SK-N-SH (cell line): Measurements from ENCODE around the gene PLPPR2. TPM values are rescaled to one million over a fixed set of nuclear protein-coding genes. Genes with fewer than 3 reads are reported as not detected.

Experiments
- CTCF ChIA-PET: fragments of 300-600, 350-600 bp; formaldehyde crosslinking; extraction: SDS; loops from one replicate; lab custom pipeline; 2021; lab: Yijun Ruan, JAX
- POLR2A ChIA-PET: fragments of 350-600 bp; sonication (Branson Sonifier 250); formaldehyde crosslinking; extraction: SDS; loops from one replicate; lab custom pipeline; 2020; ENCODE audit warnings: antibody characterized with exemption, inconsistent platforms; lab: Yijun Ruan, JAX
- DNase-seq: peaks from one replicate; pipeline ENCODE4 v3.0.0; 2012
- H2AFZ ChIP-seq: fragments of 200-600 bp; sonication (generic); 2 replicates; pipeline ENCODE4 v1.8.1; 2016; ENCODE audit warnings: antibody characterized with exemption, mild to moderate bottlenecking, low read depth
- H3F3A ChIP-seq: fragments of 200-600 bp; sonication (generic); replicated peaks from 2 replicates; pipeline ENCODE3; 2016; ENCODE audit warnings: antibody characterized with exemption, mild to moderate bottlenecking; ENCODE audit not compliant: insufficient read depth
- H3K27ac ChIP-seq, 2 experiments: fragments of 200-500 bp in 1 of 2; fragments of 200-600 bp in 1 of 2; sonication (Bioruptor generic) in 1 of 2; sonication (generic), shearing (Covaris generic) in 1 of 2; 2 replicates each; pipeline versions ENCODE4 v1.5.1 to v1.6.1; 2014 to 2016; ENCODE audit warnings: low read depth in 2 of 2, inconsistent platforms in 1 of 2, low read length in 1 of 2, mild to moderate bottlenecking in 1 of 2, mixed read lengths in 1 of 2
- H3K27me3 ChIP-seq: fragments of 200-600 bp; sonication (generic), shearing (Covaris generic); 2 replicates; pipeline ENCODE4 v1.6.1; 2016; ENCODE audit warnings: mixed run types; ENCODE audit not compliant: insufficient read depth
- H3K36me3 ChIP-seq, 2 experiments: fragments of 200-500 bp in 1 of 2; fragments of 200-600 bp in 1 of 2; sonication (Bioruptor generic) in 1 of 2; sonication (generic) in 1 of 2; replicated peaks in 1 of 2; 2 replicates each; pipeline versions ENCODE3 to v1.5.1; 2014 to 2016; ENCODE audit warnings: low read length in 1 of 2, mild to moderate bottlenecking in 1 of 2; ENCODE audit not compliant: insufficient read depth in 2 of 2, control insufficient read depth in 1 of 2
- H3K4me1 ChIP-seq, 2 experiments: fragments of 200-500 bp in 1 of 2; fragments of 200-600 bp in 1 of 2; sonication (Bioruptor generic) in 1 of 2; sonication (generic), shearing (Covaris generic) in 1 of 2; 2 replicates each; pipeline versions ENCODE4 v1.5.1 to v1.6.1; 2014 to 2016; ENCODE audit warnings: low read depth in 1 of 2, low read length in 1 of 2, mixed run types in 1 of 2; ENCODE audit not compliant: insufficient read depth in 2 of 2, control insufficient read depth in 1 of 2
- H3K4me2 ChIP-seq: fragments of 200-600 bp; sonication (generic), shearing (Covaris generic); 2 replicates; pipeline ENCODE4 v1.6.1; 2017; ENCODE audit warnings: mixed run types
- H3K4me3 ChIP-seq, 2 experiments: fragments of 200-500 bp in 1 of 2; fragments of 200-600 bp in 1 of 2; sonication (Bioruptor generic) in 1 of 2; sonication (generic), shearing (Covaris generic) in 1 of 2; 2 replicates each; pipeline versions ENCODE4 v1.5.1 to v1.8.1; 2014 to 2016; ENCODE audit warnings: low read depth in 2 of 2, inconsistent platforms in 1 of 2, low read length in 1 of 2, mild to moderate bottlenecking in 1 of 2, mixed read lengths in 1 of 2, moderate library complexity in 1 of 2
- H3K79me2 ChIP-seq: fragments of 200-600 bp; sonication (generic); 2 replicates; pipeline ENCODE4 v1.8.1; 2017; ENCODE audit warnings: mild to moderate bottlenecking; ENCODE audit not compliant: insufficient read depth
- H3K9ac ChIP-seq: fragments of 200-600 bp; sonication (generic); 2 replicates; pipeline ENCODE4 v1.6.1; 2017; ENCODE audit warnings: mixed run types
- H3K9me2 ChIP-seq: fragments of 200-600 bp; sonication (generic); 2 replicates; pipeline ENCODE4 v1.6.1; 2017; ENCODE audit warnings: mixed run types
- H3K9me3 ChIP-seq: fragments of 200-600 bp; sonication (generic); 2 replicates; pipeline ENCODE4 v1.6.1; 2017; ENCODE audit warnings: mixed run types, mild to moderate bottlenecking, moderate library complexity
- H4K20me1 ChIP-seq: fragments of 200-600 bp; sonication (generic); 2 replicates; pipeline ENCODE4 v1.6.1; 2017; ENCODE audit warnings: mild to moderate bottlenecking, mixed run types; ENCODE audit not compliant: insufficient read depth
- CTCF ChIP-seq: fragments of 200-600 bp; sonication (generic); IDR thresholded peaks from 2 replicates; pipeline ENCODE4 v1.6.1; 2017; ENCODE audit warnings: antibody characterized with exemption, mild to moderate bottlenecking, moderate library complexity
- ELF1 ChIP-seq: IDR thresholded peaks from 2 replicates; pipeline ENCODE4 v1.4.0; 2012
- EZH2phosphoT487 ChIP-seq: fragments of 200-600 bp; sonication (generic); IDR thresholded peaks from 2 replicates; pipeline ENCODE4 v1.6.1; 2017; ENCODE audit warnings: low read depth, mixed run types, mild to moderate bottlenecking, antibody characterized with exemption, moderate library complexity, borderline replicate concordance
- FOXJ3 ChIP-seq: sonication (generic); formaldehyde crosslinking; IDR thresholded peaks from 2 replicates; pipeline ENCODE4 v1.5.1; 2020; ENCODE audit warnings: mild to moderate bottlenecking, missing genetic modification reagents
- GATA2 ChIP-seq: sonication (generic); formaldehyde crosslinking; IDR thresholded peaks from 2 replicates; pipeline ENCODE4 v1.5.0; 2020; ENCODE audit warnings: mild to moderate bottlenecking, missing genetic modification reagents
- MEF2A ChIP-seq: IDR thresholded peaks from 2 replicates; pipeline ENCODE4 v1.4.0; 2012; ENCODE audit warnings: low read depth, borderline replicate concordance
- MXI1 ChIP-seq: IDR thresholded peaks from 2 replicates; pipeline ENCODE4 v1.6.1; 2012; ENCODE audit warnings: mild to moderate bottlenecking, low read depth, low read length, improper control_type of control experiment
- RAD21 ChIP-seq: IDR thresholded peaks from 2 replicates; pipeline ENCODE4 v1.6.1; 2012; ENCODE audit warnings: mild to moderate bottlenecking, low read length
- SMC3 ChIP-seq: IDR thresholded peaks from 2 replicates; pipeline ENCODE4 v1.6.1; 2012; ENCODE audit warnings: low read depth, low read length, improper control_type of control experiment
- TCF12 ChIP-seq: IDR thresholded peaks from 2 replicates; pipeline ENCODE4 v1.4.0; 2012
- USF1 ChIP-seq: IDR thresholded peaks from 2 replicates; pipeline ENCODE4 v1.4.0; 2012; ENCODE audit warnings: low read depth, borderline replicate concordance
- ZBTB33 ChIP-seq: IDR thresholded peaks from 2 replicates; pipeline ENCODE4 v1.4.0; 2012; ENCODE audit warnings: low read depth, borderline replicate concordance
- WGBS: methylation state at CpG from one replicate; pipeline ENCODE4 v1.1.6; 2017; ENCODE audit warnings: low lambda C conversion rate; 5-methylcytosine and 5-hydroxymethylcytosine counted together
- polyA plus RNA-seq, 3 experiments: library from polyadenylated mRNA; depleted of rRNA; stranded (reverse); fragments of >200 nt; gene quantifications; 2 replicates each; pipeline ENCODE4 v1.2.3, GENCODE V29; 2012

Gene PLPPR2
- polyA plus RNA-seq, 1 of the 3 experiments (the other 2 are of a cell fraction) = 26.2 TPM

GRCh38 chr19:11356676-11357550, 1.7 kb downstream of the PLPPR2 start:
- H3K9me3 ChIP-seq = no peaks in the 10 kb centered on the region
- H3K27me3 ChIP-seq = no peaks in the 10 kb centered on the region
- POLR2A ChIA-PET = no interaction called here
- peaks cover 0 to 18% of the 10 kb centered on the region in 2 experiments; a peak in 1 of 4 replicates for H3K4me1 ChIP-seq
- H3K4me3 ChIP-seq = no peak overlapping the region
- no peaks in the 10 kb centered on the region for H3K9me2 ChIP-seq
- H3K4me2 ChIP-seq = peak overlapping the region; percentile 96; the same call in 1 of the 2 replicates
- TF ChIP-seq TCF12 = no peak
- TF ChIP-seq MEF2A = no peak
- no peak for TF ChIP-seq SMC3
- TF ChIP-seq EZH2phosphoT487 = no peak
- TF ChIP-seq FOXJ3 (CRISPR knock-in tag) = no peak
- no peak for TF ChIP-seq USF1
- TF ChIP-seq RAD21 = no peak
- TF ChIP-seq MXI1 = no peak
- no peak for TF ChIP-seq GATA2 (CRISPR knock-in tag)
- no peak for TF ChIP-seq ELF1
- no peak for TF ChIP-seq CTCF
- no peak for TF ChIP-seq ZBTB33
- H4K20me1 ChIP-seq = no peaks in the 10 kb centered on the region
- WGBS = 90% methylated on average over 10 of the region's 11 CpGs
- no peaks in the 10 kb centered on the region for H3F3A ChIP-seq
- peak; percentile 31 for DNase-seq
- H3K27ac ChIP-seq = no peak overlapping the region
- CTCF ChIA-PET = no interaction called here
- peaks cover 5% of the 10 kb centered on the region for H3K79me2 ChIP-seq
- H3K9ac ChIP-seq = no peak overlapping the region
- peaks cover 0 to 3% of the 10 kb centered on the region in 2 experiments for H3K36me3 ChIP-seq
- H2AFZ ChIP-seq = no peak overlapping the region
